WTC11 (cell line): Measurements from ENCODE around the gene SPR.

Source experiments
- ATF3 ChIP-seq: sonication (generic); formaldehyde crosslinking; conservative IDR thresholded peaks from 2 replicates; pipeline ENCODE4 v1.8.1; 2022; ENCODE audit warnings: mild to moderate bottlenecking, missing genetic modification reagents
- ATF6 ChIP-seq: sonication (generic); formaldehyde crosslinking; IDR thresholded peaks from 2 replicates; pipeline ENCODE4 v1.8.1; 2023; ENCODE audit warnings: mild to moderate bottlenecking, missing genetic modification reagents
- CTCF ChIP-seq: fragments of 200-600 bp; IDR thresholded peaks from 2 replicates; pipeline ENCODE4 v1.8.0; 2022; ENCODE audit warnings: antibody characterized with exemption
- ESRRA ChIP-seq: sonication (generic); formaldehyde crosslinking; IDR thresholded peaks from 2 replicates; pipeline ENCODE4 v1.8.1; 2022; ENCODE audit warnings: mild to moderate bottlenecking, missing genetic modification reagents, borderline replicate concordance
- MYBL2 ChIP-seq: sonication (generic); formaldehyde crosslinking; IDR thresholded peaks from 2 replicates; pipeline ENCODE4 v1.8.1; 2023; ENCODE audit warnings: mild to moderate bottlenecking, moderate library complexity, missing genetic modification reagents
- NR3C1 ChIP-seq: sonication (generic); formaldehyde crosslinking; conservative IDR thresholded peaks from 2 replicates; pipeline ENCODE4 v1.8.1; 2023; ENCODE audit warnings: low read depth, mild to moderate bottlenecking, missing genetic modification reagents
- ZNF425 ChIP-seq: fragments of 250-450 bp; sonication (Bioruptor Pico); conservative IDR thresholded peaks from 2 replicates; pipeline ENCODE4 v1.9.0; 2021; ENCODE audit warnings: mild to moderate bottlenecking

GRCh38 chr2:72917138-72917876 is 30.1 kb downstream of the SPR start, which contains the start of gene EMX1:
- no peak for TF ChIP-seq ATF3 (CRISPR knock-in tag)
- no peak for TF ChIP-seq CTCF
- TF ChIP-seq ESRRA (CRISPR knock-in tag): no peak
- TF ChIP-seq MYBL2: no peak
- no peak for TF ChIP-seq ATF6 (CRISPR knock-in tag)
- TF ChIP-seq NR3C1 (CRISPR knock-in tag): no peak
- no peak for TF ChIP-seq ZNF425 (CRISPR knock-in tag)
